ENCODE results near the gene SH3PXD2A.

Gene SH3PXD2A

DNA sequence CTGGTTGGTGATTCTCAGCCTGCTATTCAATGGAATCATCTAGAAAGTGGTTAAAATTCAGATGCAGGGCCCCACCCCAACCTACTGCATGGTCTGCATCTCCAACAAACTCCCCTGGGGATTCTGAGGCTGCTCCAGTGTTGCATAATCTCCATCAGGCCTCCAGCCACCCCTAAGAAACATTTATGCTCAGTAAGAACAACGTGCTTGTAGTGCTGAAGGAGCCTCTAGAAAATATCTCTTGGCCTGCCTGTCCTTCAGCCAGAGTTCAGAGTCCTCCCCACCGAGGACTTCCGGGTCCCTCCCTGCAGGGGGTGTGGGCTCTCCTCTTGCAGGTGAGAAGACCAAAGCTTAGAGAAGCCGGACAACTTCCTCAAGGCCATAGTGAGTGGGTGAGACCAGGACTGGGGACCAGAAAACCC is 159.8 kb downstream of the SH3PXD2A start:
- DNase-seq (no peak), ATAC-seq (replicated peaks) (no peak)
- H3K9me3 Mint-ChIP-seq: no peaks in the 10 kb centered on the region
- H3K36me3 Mint-ChIP-seq: no peaks in the 10 kb centered on the region
- peaks cover 0 to 4% of the 10 kb centered on the region in 2 donors for H3K27me3 Mint-ChIP-seq
- no peak overlapping the region for H3K27ac Mint-ChIP-seq
- H3K4me3 Mint-ChIP-seq: no peak overlapping the region
- peaks cover 27 to 44% of the 10 kb centered on the region in 2 donors for H3K4me1 Mint-ChIP-seq

DNA sequence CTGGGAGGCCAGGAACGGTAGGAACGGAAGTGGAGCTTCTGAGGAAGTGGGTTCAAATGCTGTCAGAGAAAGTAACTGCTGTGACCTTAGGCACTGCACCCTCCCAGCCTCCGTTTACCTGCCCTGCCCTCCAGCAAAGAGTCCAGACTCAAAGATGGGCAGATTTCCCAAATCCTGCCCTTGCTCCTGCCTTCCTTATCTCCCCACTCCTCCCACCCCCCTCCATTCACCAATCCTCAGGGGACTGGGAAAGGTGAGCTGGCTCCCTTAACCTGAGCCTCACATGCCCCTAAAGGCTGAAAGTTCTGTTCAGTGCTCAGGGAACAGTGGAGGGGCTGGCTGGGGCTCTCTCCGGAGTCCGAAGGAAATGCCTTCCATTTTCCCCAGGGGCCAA is 161.6 kb downstream of the SH3PXD2A start:
- H3K27me3 Mint-ChIP-seq: peaks cover 0 to 4% of the 10 kb centered on the region in 2 donors
- no peaks in the 10 kb centered on the region for H3K36me3 Mint-ChIP-seq
- no peaks in the 10 kb centered on the region for H3K9me3 Mint-ChIP-seq
- ATAC-seq (replicated peaks): no peak
- H3K4me3 Mint-ChIP-seq: peak overlapping the region; percentile 82 to 89
- H3K4me1 Mint-ChIP-seq: peaks cover 35 to 56% of the 10 kb centered on the region in 2 donors
- H3K27ac Mint-ChIP-seq: peak overlapping the region; percentile 66
- DNase-seq: no peak

DNA sequence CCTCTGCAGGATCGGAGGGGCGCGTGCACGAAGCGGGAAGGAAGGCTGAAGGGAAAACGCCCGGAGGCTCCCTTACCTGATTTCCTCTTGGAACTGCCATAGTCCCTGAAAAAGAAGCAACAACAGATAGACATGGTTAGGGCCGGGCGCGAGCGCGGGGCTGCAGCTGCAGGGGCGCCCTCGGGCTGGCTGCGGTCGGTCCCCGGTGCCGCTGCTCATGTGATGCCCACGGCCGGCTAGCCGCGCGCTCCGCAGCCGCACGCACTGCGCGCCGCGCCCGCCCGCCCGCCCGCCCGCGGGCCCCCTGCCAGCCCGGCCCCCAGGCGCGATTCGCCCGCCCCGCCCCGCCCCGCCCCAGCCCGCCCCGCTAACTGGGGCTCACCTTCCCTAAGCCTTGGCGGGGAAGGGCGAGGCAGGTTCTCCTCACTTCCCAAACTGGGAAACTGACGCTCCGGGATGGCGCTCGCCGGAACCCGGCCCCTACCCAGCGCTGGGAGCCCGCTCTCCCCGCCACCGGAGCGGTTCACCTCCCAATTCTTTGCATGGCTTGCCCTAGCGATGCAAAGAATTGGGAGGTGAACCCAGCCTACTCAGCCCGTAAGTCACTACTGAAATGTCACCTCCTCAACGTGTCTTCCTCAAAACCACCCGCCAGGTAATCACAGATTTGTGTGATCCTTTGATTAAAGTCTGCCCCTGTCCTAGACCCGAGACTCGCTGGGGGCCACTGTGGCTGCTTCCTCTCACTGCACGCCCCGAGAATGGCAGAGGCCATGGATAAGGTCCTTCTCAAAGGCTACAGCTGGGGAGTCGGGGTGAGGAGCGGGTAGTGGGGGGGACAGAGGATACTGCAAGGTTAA is 162.2 kb downstream of the SH3PXD2A start:
- H3K27ac Mint-ChIP-seq: peak overlapping the region; percentile 66
- peaks cover 0 to 4% of the 10 kb centered on the region in 2 donors for H3K27me3 Mint-ChIP-seq
- ATAC-seq (replicated peaks): peak; percentile 44 to 57
- no peaks in the 10 kb centered on the region for H3K36me3 Mint-ChIP-seq
- peaks cover 38 to 59% of the 10 kb centered on the region in 2 donors for H3K4me1 Mint-ChIP-seq
- no peaks in the 10 kb centered on the region for H3K9me3 Mint-ChIP-seq
- no peak for DNase-seq
- peak overlapping the region; percentile 88 to 89 for H3K4me3 Mint-ChIP-seq

DNA sequence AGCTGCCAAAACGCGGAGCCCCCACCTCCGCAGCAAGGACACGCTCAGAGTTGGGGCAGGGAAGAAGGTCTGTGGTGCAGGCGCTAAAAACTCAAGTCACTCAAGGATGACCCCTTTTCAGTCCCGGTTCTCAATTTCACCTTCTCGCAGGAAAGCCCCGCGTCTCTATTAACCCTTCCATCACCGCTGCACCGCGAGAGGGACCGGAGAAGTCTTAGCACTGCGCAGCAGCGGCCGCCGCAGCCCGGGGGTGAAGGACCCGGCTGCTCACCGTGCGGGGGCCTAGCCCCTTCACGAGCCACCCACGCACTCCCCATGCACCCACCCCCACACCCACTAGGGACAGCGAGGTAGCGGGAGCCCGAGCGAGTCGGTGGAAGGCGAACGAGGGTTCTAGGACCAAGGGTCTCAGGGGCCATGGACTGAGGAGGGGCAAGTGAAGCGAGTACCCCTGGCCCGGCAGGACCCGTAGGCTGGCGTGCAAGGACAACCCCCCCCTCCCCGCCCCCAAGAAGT is 162.9 kb downstream of the SH3PXD2A start:
- Mint-ChIP-seq H3K27me3 (peaks cover 0 to 4% of the 10 kb centered on the region in 2 donors), H3K4me1 (peaks cover 42 to 66% of the 10 kb centered on the region in 2 donors), H3K4me3 (peak overlapping the region; percentile 78 to 88), H3K27ac (peak overlapping the region; percentile 84), H3K9me3 (no peaks in the 10 kb centered on the region), H3K36me3 (no peaks in the 10 kb centered on the region)
- DNase-seq (peak; percentile 82), ATAC-seq (replicated peaks) (peak; percentile 77)

DNA sequence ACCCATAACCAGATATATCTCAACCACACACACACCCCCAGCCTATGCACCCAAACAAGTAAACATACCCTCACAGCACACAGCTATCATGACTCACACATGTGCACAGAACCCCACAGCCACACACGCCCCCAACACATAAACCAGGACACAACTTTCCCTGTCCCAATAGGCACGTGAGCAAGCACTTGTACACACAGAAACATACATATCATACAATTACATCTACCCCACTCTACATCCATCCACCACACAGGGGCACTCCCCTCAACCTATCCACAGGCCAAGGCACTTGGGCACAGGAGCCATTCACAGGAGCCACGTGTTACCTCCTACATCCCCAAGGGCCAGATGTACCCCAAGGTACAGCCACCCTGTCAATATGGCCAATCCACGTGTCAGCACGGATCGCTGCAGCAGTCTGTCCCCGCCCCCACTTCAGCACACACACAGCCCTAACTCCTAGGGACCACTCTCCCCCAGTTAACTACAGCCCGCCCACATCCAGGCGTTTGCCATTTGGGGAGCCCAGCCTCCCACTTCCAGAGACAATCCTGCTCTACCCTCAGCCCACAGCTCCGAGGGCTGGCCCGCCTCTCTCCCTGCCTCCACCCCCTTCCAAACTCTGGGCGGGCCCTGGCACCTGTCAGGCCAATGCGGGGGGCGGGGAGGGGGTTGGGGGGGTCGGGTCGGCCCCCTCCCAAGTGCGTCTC is 163.5 kb downstream of the SH3PXD2A start:
- DNase-seq (peak; percentile 36), ATAC-seq (replicated peaks) (peak; percentile 50 to 57)
- Mint-ChIP-seq H3K4me3 (peak overlapping the region; percentile 78 to 88), H3K27me3 (peaks cover 0 to 4% of the 10 kb centered on the region in 2 donors), H3K9me3 (no peaks in the 10 kb centered on the region), H3K27ac (peak overlapping the region; percentile 56), H3K4me1 (peaks cover 44 to 68% of the 10 kb centered on the region in 2 donors), H3K36me3 (no peaks in the 10 kb centered on the region)

DNA sequence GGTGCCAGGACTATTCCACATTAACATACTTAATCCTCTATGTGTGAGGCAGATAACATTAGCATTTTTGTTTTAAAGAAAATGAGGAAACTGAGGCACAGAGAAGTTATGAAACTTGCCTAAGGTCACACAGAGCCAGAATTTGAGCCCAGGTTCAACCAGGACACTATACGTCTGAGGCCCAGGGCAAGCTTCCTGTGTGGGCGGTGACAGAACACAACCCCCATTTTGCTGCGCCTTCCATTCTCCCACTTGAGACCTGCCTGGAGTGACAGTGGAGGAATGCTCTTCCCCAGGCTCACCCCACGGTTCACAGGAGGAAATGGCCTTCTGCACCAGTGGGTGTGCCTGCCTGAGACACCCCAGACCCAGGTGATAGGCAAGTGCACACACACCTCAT is 164.1 kb downstream of the SH3PXD2A start:
- Mint-ChIP-seq H3K9me3 (no peaks in the 10 kb centered on the region), H3K27me3 (peaks cover 0 to 4% of the 10 kb centered on the region in 2 donors), H3K4me1 (peaks cover 41 to 64% of the 10 kb centered on the region in 2 donors), H3K27ac (no peak overlapping the region), H3K36me3 (no peaks in the 10 kb centered on the region), H3K4me3 (peak overlapping the region; percentile 78 to 88)
- DNase-seq (no peak), ATAC-seq (replicated peaks) (no peak)

DNA sequence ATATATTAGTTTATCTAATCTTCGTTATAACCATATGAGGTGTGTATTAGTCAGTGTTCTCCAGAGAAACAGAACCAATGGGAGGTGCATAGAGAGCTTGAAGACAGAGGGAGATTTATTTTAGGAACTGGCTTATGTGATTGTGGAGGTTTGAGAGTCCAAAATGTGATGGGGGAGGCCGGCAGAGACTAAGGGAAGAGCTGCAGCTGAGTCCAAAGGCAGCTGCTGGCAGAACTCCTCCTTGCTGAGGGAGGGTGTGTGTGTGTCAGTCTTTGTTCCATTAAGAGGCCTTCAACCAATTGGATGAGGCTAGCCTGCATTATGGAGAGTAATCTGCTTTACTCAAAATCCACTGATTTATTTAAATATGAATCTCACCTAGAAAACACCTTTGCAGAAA is 165.1 kb downstream of the SH3PXD2A start:
- H3K36me3 Mint-ChIP-seq: no peaks in the 10 kb centered on the region
- peaks cover 0 to 4% of the 10 kb centered on the region in 2 donors for H3K27me3 Mint-ChIP-seq
- peaks cover 36 to 54% of the 10 kb centered on the region in 2 donors for H3K4me1 Mint-ChIP-seq
- DNase-seq (no peak), ATAC-seq (replicated peaks) (no peak)
- H3K9me3 Mint-ChIP-seq: no peaks in the 10 kb centered on the region
- no peak overlapping the region for H3K4me3 Mint-ChIP-seq
- no peak overlapping the region for H3K27ac Mint-ChIP-seq

DNA sequence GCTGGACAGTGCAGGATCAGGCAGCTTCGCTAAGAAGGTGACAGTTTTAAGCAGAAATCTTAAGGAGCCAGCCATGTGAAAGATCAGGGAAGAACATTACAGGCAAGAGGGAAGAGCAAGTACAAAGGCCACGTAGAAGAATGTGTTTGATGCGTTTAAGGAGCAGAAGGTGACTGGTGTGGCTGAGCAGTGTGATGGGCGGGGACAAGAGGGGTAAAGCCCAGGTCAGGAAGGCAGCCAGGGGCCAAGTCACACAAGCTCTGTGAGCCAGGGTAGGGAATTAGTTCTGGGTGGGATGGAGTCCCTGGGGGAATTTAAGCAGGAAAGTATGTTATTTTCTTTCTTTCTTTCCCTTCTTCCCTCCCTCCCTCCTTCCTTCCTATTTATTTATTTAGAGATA is 166.9 kb downstream of the SH3PXD2A start:
- DNase-seq (no peak), ATAC-seq (replicated peaks) (no peak)
- Mint-ChIP-seq H3K4me3 (no peak overlapping the region), H3K27ac (no peak overlapping the region), H3K27me3 (peaks cover 0 to 1% of the 10 kb centered on the region in 2 donors), H3K4me1 (peaks cover 36 to 47% of the 10 kb centered on the region in 2 donors), H3K36me3 (no peaks in the 10 kb centered on the region), H3K9me3 (no peaks in the 10 kb centered on the region)

DNA sequence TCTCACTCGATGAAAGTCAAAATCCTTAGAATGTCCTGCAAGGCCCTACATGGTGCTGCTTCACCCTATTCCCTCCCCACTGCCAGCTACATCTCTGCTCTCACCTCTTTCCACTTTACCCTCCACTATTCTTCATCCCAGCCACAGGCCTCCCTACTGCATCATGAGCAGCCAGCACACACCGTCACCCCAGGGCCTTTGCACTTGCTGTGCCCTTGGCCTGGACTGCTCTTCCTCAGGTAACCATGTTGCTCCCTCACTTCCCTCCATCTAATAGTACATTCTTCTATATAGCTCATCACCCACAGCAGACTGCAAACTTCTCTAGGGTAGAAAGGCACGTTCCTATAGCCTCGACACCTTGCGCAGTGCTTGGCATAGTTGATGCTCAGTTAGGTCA is 167.7 kb downstream of the SH3PXD2A start:
- Mint-ChIP-seq H3K4me1 (peaks cover 33 to 43% of the 10 kb centered on the region in 2 donors), H3K4me3 (no peak overlapping the region), H3K9me3 (no peaks in the 10 kb centered on the region), H3K27ac (no peak overlapping the region), H3K36me3 (no peaks in the 10 kb centered on the region), H3K27me3 (no peaks in the 10 kb centered on the region)
- no peak for ATAC-seq (replicated peaks)
- no peak for DNase-seq

DNA sequence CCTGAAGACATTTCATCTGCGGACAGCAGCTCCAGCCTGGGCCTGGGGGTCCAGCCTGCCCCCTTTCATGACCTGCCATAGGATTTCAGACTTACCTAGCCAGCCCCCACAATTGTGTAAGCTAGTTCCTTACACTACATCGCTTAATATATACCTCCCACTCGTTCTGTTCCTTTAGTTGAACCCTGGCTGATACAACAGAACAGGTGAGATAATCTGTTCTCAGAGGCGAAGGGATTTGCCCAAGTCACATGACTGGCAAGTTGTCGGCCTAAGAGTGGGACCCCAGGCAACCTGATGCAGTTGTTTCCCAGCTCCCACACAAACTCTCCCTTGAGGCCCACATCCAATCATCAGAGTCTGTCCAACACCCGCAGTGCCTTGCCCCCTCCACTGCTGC is 168.2 kb downstream of the SH3PXD2A start:
- Mint-ChIP-seq H3K9me3 (no peaks in the 10 kb centered on the region), H3K36me3 (no peaks in the 10 kb centered on the region), H3K27me3 (no peaks in the 10 kb centered on the region), H3K4me1 (peaks cover 33 to 38% of the 10 kb centered on the region in 2 donors), H3K27ac (no peak overlapping the region), H3K4me3 (no peak overlapping the region)
- DNase-seq (no peak), ATAC-seq (replicated peaks) (no peak)

DNA sequence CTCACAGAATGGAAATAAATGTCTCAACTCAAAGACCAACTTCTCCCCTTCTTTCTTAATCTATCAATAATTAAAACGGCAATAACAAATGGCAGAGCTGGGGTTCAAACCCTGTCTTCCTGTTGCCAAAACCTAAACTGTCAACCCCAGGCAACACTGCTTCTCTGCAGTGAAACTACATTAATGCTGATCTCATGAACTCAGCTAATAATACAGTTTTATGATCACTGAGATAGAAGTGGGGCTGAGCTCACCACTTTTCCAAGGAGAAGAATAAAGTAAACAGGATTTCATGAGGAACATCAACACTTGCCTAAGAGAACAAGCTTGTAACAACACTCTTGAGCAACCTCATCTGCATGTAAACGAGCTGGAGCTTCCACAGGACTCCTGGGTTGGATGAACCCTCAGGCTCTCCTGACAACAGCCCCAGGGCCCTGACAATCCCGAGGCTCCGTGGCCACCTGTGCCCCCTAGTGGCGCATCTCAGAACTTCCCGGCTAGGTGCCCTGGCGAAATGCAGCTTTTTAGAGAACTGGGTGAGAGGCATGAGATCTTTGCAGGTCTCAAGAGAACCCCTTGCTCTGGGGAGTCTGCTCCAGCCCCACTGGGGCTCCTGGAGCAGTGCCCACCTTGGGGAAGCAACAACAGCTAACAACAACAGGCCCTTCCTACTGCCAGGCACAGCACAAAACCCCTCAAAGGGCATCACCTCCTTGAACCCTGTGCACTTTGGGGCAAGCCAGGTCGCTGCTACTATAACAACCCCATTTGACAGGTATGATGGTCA is 169.3 kb downstream of the SH3PXD2A start:
- peak; percentile 88 to 95 for ATAC-seq (replicated peaks)
- Mint-ChIP-seq H3K36me3 (no peaks in the 10 kb centered on the region), H3K27ac (no peak overlapping the region), H3K4me1 (peaks cover 25 to 28% of the 10 kb centered on the region in 2 donors), H3K27me3 (no peaks in the 10 kb centered on the region), H3K4me3 (no peak overlapping the region), H3K9me3 (no peaks in the 10 kb centered on the region)
- DNase-seq: peak; percentile 51

DNA sequence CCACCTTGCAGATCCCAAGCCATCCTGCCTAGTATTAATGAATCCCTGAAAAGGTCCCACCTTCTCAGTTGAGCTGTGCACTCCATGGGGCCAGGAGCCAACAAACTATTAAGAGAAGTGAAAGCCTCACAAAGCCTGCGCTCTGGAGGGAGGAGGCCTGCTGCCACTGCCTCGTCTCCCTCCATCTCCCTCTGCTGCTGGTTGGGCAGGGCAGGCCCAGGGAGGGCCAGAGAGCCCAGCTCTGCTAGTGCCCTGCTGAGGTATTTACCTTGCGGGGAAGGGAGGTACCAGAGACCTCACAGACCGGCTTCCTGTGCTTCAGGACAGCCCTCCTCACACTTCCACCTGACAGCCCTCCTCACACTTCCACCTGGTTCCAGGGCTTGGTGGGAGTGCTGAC is 171.5 kb downstream of the SH3PXD2A start:
- Mint-ChIP-seq H3K4me1 (peaks cover 26 to 28% of the 10 kb centered on the region in 2 donors), H3K36me3 (no peaks in the 10 kb centered on the region), H3K27ac (no peak overlapping the region), H3K9me3 (no peaks in the 10 kb centered on the region), H3K27me3 (no peaks in the 10 kb centered on the region), H3K4me3 (no peak overlapping the region)
- ATAC-seq (replicated peaks): no peak
- no peak for DNase-seq

DNA sequence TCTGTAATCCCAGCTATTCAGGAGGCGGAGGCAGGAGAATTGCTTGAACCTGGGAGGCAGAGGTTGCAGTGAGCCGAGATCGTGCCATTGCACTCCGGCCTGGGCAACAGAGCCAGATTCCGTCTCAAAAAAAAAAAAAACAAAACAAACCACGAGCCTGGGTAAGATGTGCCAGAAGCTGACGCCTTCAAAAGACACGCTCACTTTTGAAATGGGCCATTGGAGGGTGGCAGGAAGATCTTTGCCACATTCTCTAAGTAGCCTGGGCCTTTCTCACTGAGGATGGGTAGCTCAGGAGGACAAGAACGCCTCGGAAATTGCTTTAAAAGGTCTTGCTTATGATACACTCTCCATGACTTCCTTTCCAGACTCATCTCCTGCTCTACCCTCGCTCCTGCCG is 172.7 kb downstream of the SH3PXD2A start:
- H3K9me3 Mint-ChIP-seq: no peaks in the 10 kb centered on the region
- H3K36me3 Mint-ChIP-seq: no peaks in the 10 kb centered on the region
- H3K4me3 Mint-ChIP-seq: no peak overlapping the region
- no peak overlapping the region for H3K27ac Mint-ChIP-seq
- ATAC-seq (replicated peaks) (no peak), DNase-seq (no peak)
- no peaks in the 10 kb centered on the region for H3K27me3 Mint-ChIP-seq
- H3K4me1 Mint-ChIP-seq: peaks cover 29 to 32% of the 10 kb centered on the region in 2 donors

All from stimulated activated naive B cell treated with anti-CD40 and anti-IgM and Interleukin-4, amounts not matched to agents 10 μg/mL and 1 μg/mL and 100 μg/mL, for 72 hours (primary cell).